Effector CD8-positive, alpha-beta T cell (primary cell): Measurements from ENCODE around the gene SOD3.

Source experiments
- DNase-seq: peaks from one replicate; lab custom pipeline; 2025; lab: John Stamatoyannopoulos, UW
- total RNA-seq, 4 experiments: gene quantifications; one replicate each; lab custom pipeline; 2026; lab: John Stamatoyannopoulos, UW

SOD3 gene, protein sequence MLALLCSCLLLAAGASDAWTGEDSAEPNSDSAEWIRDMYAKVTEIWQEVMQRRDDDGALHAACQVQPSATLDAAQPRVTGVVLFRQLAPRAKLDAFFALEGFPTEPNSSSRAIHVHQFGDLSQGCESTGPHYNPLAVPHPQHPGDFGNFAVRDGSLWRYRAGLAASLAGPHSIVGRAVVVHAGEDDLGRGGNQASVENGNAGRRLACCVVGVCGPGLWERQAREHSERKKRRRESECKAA
- 0 reads per million in 4 experiments for total RNA-seq

DNA sequence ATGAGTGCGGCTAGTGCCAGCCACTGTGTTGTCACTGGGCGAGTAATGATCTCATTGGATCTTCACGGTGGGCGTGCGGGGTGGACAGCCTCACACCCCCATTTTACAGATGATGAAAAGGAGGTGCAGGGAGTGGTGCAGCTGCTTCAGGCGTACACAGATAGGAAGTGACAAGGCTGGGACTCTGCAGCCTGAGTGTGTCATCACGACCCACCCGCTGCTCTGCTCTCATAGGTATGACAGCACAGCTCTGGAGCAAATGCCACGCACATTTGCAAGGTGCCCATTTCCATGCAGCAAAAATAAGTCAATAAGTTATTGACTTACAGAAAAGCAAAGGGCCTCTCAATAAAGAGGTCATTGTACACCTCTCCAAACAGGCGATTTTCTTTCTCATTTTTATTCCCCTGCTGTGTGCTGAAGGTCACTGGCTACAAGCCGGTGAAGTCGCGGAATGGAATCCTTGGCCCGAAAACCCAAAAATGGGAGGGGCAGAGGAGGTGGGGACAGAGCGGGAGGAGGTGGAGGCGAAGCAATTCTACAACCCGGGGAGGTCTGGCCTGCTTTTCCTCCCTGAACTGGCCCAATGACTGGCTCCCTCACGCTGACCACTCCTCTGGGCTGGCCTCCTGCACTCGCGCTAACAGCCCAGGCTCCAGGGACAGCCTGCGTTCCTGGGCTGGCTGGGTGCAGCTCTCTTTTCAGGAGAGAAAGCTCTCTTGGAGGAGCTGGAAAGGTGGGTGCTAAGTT is at the start of gene SOD3:
Gene SOD3, plus strand, starts transcription at position 658 of the 750 bp plus-strand sequence. CDS start 3,949 bp downstream, outside the sequence.
- no peak for DNase-seq

DNA sequence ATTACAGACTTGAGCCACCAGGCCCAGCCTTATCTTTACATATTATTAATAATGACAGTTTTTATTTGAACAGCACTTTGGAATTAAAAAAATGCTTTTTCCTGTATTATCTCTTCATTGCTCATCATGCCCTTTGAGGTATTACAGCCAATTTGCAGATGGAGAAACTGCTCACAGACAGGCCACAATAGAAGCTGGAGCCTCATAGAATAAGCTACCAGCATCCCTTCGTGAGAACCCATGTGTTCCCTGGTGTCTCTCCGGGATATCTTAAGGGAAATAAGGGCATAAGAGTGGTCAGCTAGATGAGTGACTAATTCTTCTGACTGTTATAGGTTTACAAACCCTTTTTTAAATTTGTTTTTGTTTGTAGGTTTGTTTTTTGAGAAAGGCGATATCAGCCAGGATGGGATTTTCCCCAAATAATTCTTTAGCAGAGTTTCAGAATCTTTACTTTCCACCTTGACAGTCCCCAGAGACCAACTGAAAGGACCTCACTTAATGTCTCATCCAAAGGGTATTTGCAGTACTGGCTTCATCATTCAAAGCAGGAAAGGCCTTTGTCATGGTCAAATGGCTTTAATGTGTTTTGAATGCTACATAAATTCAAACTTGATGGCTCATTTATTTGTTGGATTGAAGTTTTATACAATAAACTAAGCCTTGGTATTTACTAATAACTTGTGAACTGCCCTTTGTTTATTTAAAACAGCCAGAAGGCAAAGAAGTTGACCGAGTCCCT is 48.0 kb upstream of the SOD3 start:
- no peak for DNase-seq

- DNase-seq = no peak
These were observed 47.4 kb upstream of the SOD3 start for GRCh38 chr4:24748023-24748422.

GRCh38 chr4:24748758-24749350 is 46.5 kb upstream of the SOD3 start:
- DNase-seq = no peak

GRCh38 chr4:24750106-24750505 is 45.3 kb upstream of the SOD3 start:
- no peak for DNase-seq

GRCh38 chr4:24751926-24752539 is 43.3 kb upstream of the SOD3 start:
- DNase-seq = no peak

DNA sequence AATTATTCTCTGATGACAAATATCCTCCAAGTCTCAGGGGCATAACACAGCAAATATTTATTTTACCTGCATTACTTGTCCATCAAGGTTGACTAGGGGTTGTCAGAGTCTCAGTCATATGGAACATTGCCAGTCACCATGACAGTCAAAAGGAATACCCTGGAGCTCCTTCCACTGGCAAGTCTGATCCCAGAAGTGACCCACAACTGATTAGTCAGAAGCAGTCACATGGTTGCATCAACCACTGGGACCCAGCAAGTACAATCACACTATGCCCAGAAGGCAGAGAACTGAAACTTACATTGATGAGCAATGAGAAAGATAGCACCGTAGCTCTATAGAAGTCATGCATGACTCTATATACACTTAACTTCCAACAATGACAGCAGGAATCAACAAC is 41.9 kb upstream of the SOD3 start:
- no peak for DNase-seq

GRCh38 chr4:24754571-24754970 is 40.8 kb upstream of the SOD3 start:
- no peak for DNase-seq

DNA sequence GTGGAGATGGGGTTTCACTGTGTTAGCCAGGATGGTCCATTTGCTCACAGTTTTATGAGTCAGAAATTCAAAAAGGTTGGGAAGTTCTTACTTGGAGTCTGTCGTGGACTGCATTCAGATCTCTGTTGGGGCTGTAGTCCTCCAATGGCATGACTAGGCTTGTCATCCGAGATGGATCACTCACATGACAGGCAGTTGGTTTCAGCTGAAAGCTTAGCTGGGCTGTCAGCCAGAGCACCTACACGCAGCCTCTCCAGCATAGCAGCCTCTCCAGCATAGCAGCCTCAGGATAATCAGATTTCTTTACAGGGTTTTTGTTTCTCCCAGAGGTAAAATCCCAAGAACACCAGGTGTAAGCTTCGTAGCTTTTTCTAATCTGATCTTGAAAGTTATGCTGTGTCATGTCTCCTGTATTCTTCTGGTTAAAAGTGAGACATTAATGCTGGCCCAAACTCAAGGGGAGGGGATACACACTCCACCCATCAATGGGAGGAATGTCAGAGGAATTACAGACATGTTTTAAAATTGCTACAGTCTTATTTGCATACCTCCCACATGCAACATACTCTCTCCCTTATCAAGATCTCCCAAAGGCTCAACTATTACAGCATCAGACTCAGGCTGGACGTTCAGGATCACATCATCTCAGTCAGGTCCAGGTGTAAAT is 31.6 kb upstream of the SOD3 start:
- DNase-seq = no peak

DNA sequence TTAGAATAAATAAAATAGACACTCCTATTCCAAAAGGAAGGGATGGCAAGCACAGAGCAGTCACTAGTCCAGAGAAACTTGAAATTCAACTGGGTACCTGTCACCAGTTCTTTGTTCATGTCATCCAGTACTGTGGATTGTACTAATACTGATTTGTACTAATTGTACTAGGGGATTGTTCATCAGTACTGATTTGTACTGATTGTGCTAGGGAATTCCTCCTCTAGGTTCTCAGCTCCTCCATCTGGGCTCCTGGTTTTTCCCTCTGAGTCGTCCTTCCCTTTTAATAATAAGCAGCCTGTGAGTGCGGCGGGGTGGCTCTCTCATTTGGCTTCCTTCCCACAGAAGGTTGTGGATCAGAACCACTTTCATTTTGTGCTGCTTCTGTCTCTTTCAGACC is 31.0 kb upstream of the SOD3 start:
- no peak for DNase-seq

- no peak for DNase-seq
These were observed 29.9 kb upstream of the SOD3 start for GRCh38 chr4:24765376-24765988.

- no peak for DNase-seq
These were observed 27.4 kb upstream of the SOD3 start for GRCh38 chr4:24768006-24768405.

GRCh38 chr4:24768604-24769003 is 26.8 kb upstream of the SOD3 start:
- no peak for DNase-seq

DNA sequence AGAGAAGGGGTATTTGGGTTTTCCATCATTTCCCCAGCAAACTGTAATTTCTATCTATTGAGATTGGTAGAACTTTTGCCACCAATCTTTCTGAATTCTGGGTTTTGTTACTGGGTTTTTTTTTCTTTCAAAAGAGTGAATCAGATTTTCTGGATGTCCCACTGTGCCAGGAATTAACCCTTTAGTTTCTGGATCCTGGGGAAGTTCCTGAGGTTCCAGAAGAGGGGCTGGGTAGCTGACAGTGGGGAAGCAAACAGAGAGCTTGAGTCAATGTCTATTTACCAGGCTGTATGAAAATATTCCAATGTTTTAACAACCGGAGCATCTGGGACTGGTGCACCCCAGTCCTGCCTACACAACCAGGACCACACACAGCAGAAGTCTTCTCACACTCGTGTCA is 25.8 kb upstream of the SOD3 start:
- no peak for DNase-seq

GRCh38 chr4:24770032-24770584 is 25.3 kb upstream of the SOD3 start:
- no peak for DNase-seq

- DNase-seq = no peak
These were observed 24.7 kb upstream of the SOD3 start for GRCh38 chr4:24770667-24771066.

GRCh38 chr4:24771241-24771640 is 24.1 kb upstream of the SOD3 start:
- no peak for DNase-seq

DNA sequence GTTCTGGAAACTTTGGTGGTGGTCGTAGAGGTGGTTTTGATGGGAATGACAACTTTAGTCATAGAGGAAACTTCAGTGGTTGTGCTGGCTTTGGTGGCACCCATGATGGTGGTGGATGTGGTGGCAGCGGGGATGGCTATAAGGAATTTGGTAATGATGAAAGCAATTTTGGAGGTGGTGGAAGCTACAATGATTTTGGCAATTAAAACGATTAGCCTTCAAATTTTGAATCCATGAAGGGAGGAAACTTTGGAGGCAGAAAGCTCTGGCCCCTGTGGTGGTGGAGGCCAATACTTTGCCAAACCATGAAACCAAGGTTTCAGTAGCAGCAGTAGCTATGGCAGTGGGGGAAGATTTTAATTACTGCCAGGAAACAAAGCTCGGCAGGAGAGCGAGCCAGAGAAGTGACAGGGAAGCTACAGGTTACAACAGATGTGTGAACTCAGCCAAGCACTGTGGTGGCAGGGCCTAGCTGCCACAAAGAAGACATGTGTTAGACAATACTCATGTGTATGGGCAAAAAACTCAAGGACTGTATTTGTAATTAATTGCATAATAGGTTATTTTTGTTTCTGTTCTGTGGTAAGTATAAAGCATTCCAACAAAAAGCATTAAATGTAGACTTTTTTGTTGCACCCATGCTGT is 23.2 kb upstream of the SOD3 start:
- DNase-seq = no peak

DNA sequence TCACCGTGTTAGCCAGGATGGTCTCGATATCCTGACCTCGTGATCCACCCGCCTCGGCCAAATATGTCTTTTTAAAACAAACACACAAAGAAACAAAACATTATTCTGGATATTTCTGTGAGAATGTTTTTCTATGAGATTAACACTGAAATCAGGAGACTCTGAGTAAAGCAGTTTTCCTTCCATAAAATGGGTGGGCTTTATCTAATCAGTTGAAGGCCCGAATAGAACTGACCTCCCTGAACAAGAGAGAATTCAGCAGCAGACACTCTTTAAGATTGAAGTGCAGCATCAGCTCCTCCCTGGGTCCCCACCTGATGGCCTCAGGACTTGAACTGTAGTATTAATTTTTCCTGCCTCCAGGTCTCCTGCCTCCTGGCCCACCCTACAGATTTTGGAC is 22.4 kb upstream of the SOD3 start:
- DNase-seq = no peak

- DNase-seq = no peak
These were observed 20.9 kb upstream of the SOD3 start for GRCh38 chr4:24774452-24774851.
